HCT116 (cell line): ENCODE results near the gene RTN4. TPM values are rescaled to one million over a fixed set of nuclear protein-coding genes. Genes with fewer than 3 reads are reported as not detected.

Experiments
- ATAC-seq: fragments of 200-7000 bp; cut with Tn5 transposase; 2 replicates; pipeline ENCODE4 v1.9.1; 2020; ENCODE audit warnings: mild to moderate bottlenecking, moderate library complexity
- BruUV-seq: library from RNA; stranded (reverse); fragments of 400-500 nt; replicated peaks from 2 replicates; lab custom pipeline; 2021; lab: Mats Ljungman, UMichigan
- CTCF ChIA-PET: fragments of 300-600 bp; sonication (Branson Sonifier 250); formaldehyde crosslinking; loops from one replicate; lab custom pipeline; 2021; ENCODE audit warnings: antibody characterized with exemption; lab: Charles Lee
- POLR2A ChIA-PET: fragments of 300-600, 350-600 bp; sonication (Branson Sonifier 250); formaldehyde crosslinking; loops from one replicate; lab custom pipeline; 2021; ENCODE audit warnings: antibody characterized with exemption; lab: Charles Lee
- RAD21 ChIA-PET, 2 experiments: fragments of 300-600 bp; sonication (Branson Sonifier 250); formaldehyde crosslinking; loops; one replicate each; lab custom pipeline; 2023; ENCODE audit warnings: low total read pairs in 2 of 2; ENCODE audit not compliant: uncharacterized antibody in 2 of 2, unreplicated experiment in 2 of 2, low non-redundant PET in 1 of 2; lab: Charles Lee
- DNase-seq: peaks from one replicate; pipeline ENCODE4 v3.0.0-alpha.2; 2010; ENCODE audit warnings: low read depth, low spot score
- H2AFZ ChIP-seq: fragments of 200-600 bp; shearing (Covaris generic), sonication (generic); 2 replicates; pipeline ENCODE4 v1.6.1; 2017; ENCODE audit warnings: low read depth, mixed run types, mixed read lengths, antibody characterized with exemption, low read length; ENCODE audit not compliant: poor library complexity, severe bottlenecking
- H3K27ac ChIP-seq: 2 replicates; pipeline ENCODE4 v1.5.1; 2012; ENCODE audit warnings: low read depth, low read length
- H3K27me3 ChIP-seq: fragments of 200-600 bp; sonication (generic); 2 replicates; pipeline ENCODE4 v1.6.1; 2016; ENCODE audit warnings: mixed run types, low read length, mixed read lengths; ENCODE audit not compliant: insufficient read depth
- H3K36me3 ChIP-seq, 2 experiments: fragments of 200-500 bp in 1 of 2; fragments of 200-600 bp in 1 of 2; sonication (Bioruptor generic) in 1 of 2; sonication (generic) in 1 of 2; 2 replicates each; pipeline versions ENCODE4 v1.5.1 to v1.6.1; 2014 to 2016; ENCODE audit warnings: low read length in 2 of 2, inconsistent platforms in 1 of 2, mixed read lengths in 1 of 2, mixed run types in 1 of 2; ENCODE audit not compliant: insufficient read depth in 2 of 2, control insufficient read depth in 1 of 2
- H3K4me1 ChIP-seq, 2 experiments: fragments of 200-600 bp in 1 of 2; sonication (generic) in 1 of 2; 2 replicates each; pipeline versions ENCODE4 v1.5.1 to v1.6.1; 2012 to 2017; ENCODE audit warnings: low read length in 2 of 2, inconsistent platforms in 1 of 2, mild to moderate bottlenecking in 1 of 2, mixed read lengths in 1 of 2, mixed run types in 1 of 2, moderate library complexity in 1 of 2; ENCODE audit not compliant: insufficient read depth in 2 of 2, control insufficient read depth in 1 of 2
- H3K4me2 ChIP-seq: fragments of 200-600 bp; sonication (generic); 2 replicates; pipeline ENCODE4 v1.6.1; 2017; ENCODE audit warnings: mixed run types, low read length, mixed read lengths
- H3K4me3 ChIP-seq, 2 experiments: fragments of 200-600 bp in 1 of 2; sonication (generic) in 1 of 2; replicated peaks in 1 of 2; 2 replicates each; pipeline ENCODE4 v1.5.1; 2011 to 2016; ENCODE audit warnings: low read length in 2 of 2, control low read depth in 1 of 2, low read depth in 1 of 2, mild to moderate bottlenecking in 1 of 2, mixed read lengths in 1 of 2, mixed run types in 1 of 2
- H3K79me2 ChIP-seq: fragments of 200-600 bp; sonication (generic); 2 replicates; pipeline ENCODE4 v1.6.1; 2017; ENCODE audit warnings: mild to moderate bottlenecking, mixed run types, low read length, moderate library complexity, mixed read lengths; ENCODE audit not compliant: insufficient read depth
- H3K9ac ChIP-seq: fragments of 200-600 bp; sonication (generic); 2 replicates; pipeline ENCODE4 v1.6.1; 2016; ENCODE audit warnings: low read length, mixed read lengths
- H3K9me2 ChIP-seq: fragments of 200-600 bp; sonication (generic), shearing (Covaris generic); 2 replicates; pipeline ENCODE4 v1.6.1; 2017; ENCODE audit warnings: mixed run types, mild to moderate bottlenecking, moderate library complexity; ENCODE audit not compliant: insufficient read depth
- H3K9me3 ChIP-seq, 2 experiments: fragments of 200-500 bp in 1 of 2; fragments of 200-600 bp in 1 of 2; sonication (Bioruptor generic) in 1 of 2; sonication (generic) in 1 of 2; 2 replicates each; pipeline ENCODE4 v1.6.1; 2014 to 2017; ENCODE audit warnings: low read length in 2 of 2, mixed read lengths in 2 of 2, inconsistent platforms in 1 of 2, low read depth in 1 of 2, mild to moderate bottlenecking in 1 of 2, mixed run types in 1 of 2, moderate library complexity in 1 of 2; ENCODE audit not compliant: control insufficient read depth in 1 of 2, insufficient read depth in 1 of 2
- H4K20me1 ChIP-seq: fragments of 200-600 bp; sonication (generic), shearing (Covaris generic); 2 replicates; pipeline ENCODE4 v1.6.1; 2017; ENCODE audit warnings: mixed run types, mild to moderate bottlenecking, moderate library complexity; ENCODE audit not compliant: insufficient read depth
- CBX3 ChIP-seq: IDR thresholded peaks from 2 replicates; pipeline ENCODE4 v1.6.1; 2012; ENCODE audit warnings: low read depth
- CEBPB ChIP-seq: IDR thresholded peaks from 2 replicates; pipeline ENCODE4 v1.6.1; 2012; ENCODE audit warnings: low read depth
- EGR1 ChIP-seq: IDR thresholded peaks from 2 replicates; pipeline ENCODE4 v1.6.1; 2012; ENCODE audit warnings: low read depth
- FOSL1 ChIP-seq: IDR thresholded peaks from 2 replicates; pipeline ENCODE4 v1.6.1; 2012; ENCODE audit warnings: low read depth
- POLR2A ChIP-seq: IDR thresholded peaks from 2 replicates; pipeline ENCODE4 v1.7.0; 2011; ENCODE audit warnings: borderline replicate concordance; ENCODE audit not compliant: insufficient read depth, insufficient read length; ENCODE audit errors: extremely low read depth
- POLR2AphosphoS5 ChIP-seq: IDR thresholded peaks from 2 replicates; pipeline ENCODE4 v1.6.1; 2011; ENCODE audit warnings: mild to moderate bottlenecking, low read depth, low read length, moderate library complexity
- SIN3A ChIP-seq: IDR thresholded peaks from 2 replicates; pipeline ENCODE4 v1.6.1; 2012; ENCODE audit warnings: low read depth
- SP1 ChIP-seq: IDR thresholded peaks from 2 replicates; pipeline ENCODE4 v1.6.1; 2012; ENCODE audit warnings: low read depth
- SRF ChIP-seq: IDR thresholded peaks from 2 replicates; pipeline ENCODE4 v1.6.1; 2012; ENCODE audit warnings: low read depth
- TCF7L2 ChIP-seq: IDR thresholded peaks from 2 replicates; pipeline ENCODE4 v1.7.0; 2011; ENCODE audit warnings: borderline replicate concordance, inconsistent platforms; ENCODE audit not compliant: insufficient read depth, insufficient read length; ENCODE audit errors: extremely low read depth
- YY1 ChIP-seq: IDR thresholded peaks from 2 replicates; pipeline ENCODE4 v1.6.1; 2011; ENCODE audit warnings: low read length, low read depth, moderate library complexity, mild to moderate bottlenecking; ENCODE audit not compliant: insufficient replicate concordance; ENCODE audit errors: extremely low read depth
- ZFX ChIP-seq: fragments of 450-650 bp; IDR thresholded peaks from 2 replicates; pipeline ENCODE4 v1.6.1; 2017
- ZNF274 ChIP-seq: fragments of 200-500 bp; sonication (Bioruptor generic); IDR thresholded peaks from 2 replicates; pipeline ENCODE4 v1.6.1; 2014; ENCODE audit warnings: mild to moderate bottlenecking, low read depth, low read length, inconsistent platforms
- intact Hi-C: fragments of 100-400 bp; cut with micrococcal nuclease; formaldehyde crosslinking; loops from 2 replicates; pipeline ENCODE4 v1.10.0; 2022
- total RNA-seq: library from RNA; stranded (reverse); gene quantifications from one replicate; pipeline ENCODE4 v1.2.1, GENCODE V29; 2021; ENCODE audit not compliant: unreplicated experiment
- TF ChIP-seq, protein P1 (sequence below): IDR thresholded peaks from 2 replicates; pipeline ENCODE4 v1.6.1; 2012
- TF ChIP-seq, protein P2 (sequence below): IDR thresholded peaks from 2 replicates; pipeline ENCODE4 v1.6.1; 2012; ENCODE audit warnings: low read depth

The RTN4 gene
- total RNA-seq, 1 experiment from 2014 or later: 221 TPM

DNA sequence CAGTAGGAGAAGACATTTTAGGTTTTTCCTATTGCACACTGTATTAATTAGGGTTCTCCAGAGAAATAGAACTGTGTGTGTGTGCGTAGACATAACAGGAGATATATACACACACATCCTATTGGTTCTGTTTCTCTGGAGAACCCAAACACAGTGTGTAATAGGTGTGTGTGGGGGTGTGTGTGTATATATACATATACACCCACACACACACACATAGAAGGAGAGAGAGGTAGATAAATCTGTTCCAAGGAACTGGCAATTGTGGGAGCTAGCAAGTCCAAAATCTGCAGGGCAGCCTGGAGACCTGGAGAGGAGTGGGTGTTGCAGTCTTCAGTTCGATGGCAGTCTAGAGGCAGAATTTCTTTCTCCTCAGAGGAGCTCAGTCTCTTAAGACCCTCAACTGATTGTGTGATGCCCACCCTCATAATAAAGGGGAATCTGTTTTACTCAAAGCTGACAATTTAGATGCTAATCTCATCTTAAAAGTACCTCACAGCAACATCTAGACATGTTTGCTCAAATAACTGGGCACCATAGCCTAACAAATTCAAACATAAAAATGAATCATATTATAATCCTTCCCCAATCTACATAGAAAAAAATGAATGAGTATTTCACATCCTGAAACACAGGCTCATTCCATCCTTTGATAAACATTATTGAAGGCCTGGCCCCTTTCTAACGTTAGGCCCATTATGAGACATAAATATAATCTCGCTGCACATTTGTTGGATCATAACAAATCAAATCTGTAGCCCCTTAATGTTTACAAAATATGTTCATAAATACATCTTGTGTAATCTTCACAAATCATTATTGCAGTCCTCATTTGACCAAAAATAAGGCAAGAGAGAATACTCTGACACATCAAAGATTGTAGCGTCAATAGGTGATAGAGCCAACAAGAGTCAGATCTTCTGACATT, 35.1 kb upstream of the RTN4 start:
- TF ChIP-seq SIN3A: no peak
- no peak for TF ChIP-seq YY1
- no peak for TF ChIP-seq SRF
- TF ChIP-seq, protein P1, sequence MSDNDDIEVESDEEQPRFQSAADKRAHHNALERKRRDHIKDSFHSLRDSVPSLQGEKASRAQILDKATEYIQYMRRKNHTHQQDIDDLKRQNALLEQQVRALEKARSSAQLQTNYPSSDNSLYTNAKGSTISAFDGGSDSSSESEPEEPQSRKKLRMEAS: no peak
- no peak for TF ChIP-seq TCF7L2
- TF ChIP-seq EGR1: no peak
- POLR2A ChIA-PET: no interaction called here

DNA sequence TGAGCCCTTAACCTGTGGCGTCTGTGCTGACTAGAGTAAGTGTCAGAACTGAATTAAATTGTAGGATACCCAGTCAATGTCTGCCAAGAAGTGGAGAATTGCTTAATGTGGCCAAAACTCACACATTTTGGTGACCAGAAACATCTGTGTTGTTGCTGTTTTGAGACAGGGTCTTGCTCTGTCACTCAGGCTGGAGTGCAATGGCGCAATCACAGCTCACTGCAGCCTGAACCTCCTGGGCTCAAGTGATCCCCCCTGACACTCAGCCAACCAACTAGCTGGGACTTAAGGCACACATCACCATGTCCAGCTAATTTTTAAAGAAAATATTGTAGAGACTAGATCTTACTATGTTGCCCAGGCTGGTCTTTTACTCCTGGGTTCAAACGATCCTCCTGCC, 34.4 kb upstream of the RTN4 start:
- no peaks in the 10 kb centered on the region for H3K9me2 ChIP-seq
- ChIA-PET RAD21 (no interaction called here), CTCF (no interaction called here), POLR2A (no interaction called here)
- no peak for DNase-seq
- H4K20me1 ChIP-seq: no peaks in the 10 kb centered on the region
- H3K36me3 ChIP-seq: no peaks in the 10 kb centered on the region
- H2AFZ ChIP-seq: no peak overlapping the region
- BruUV-seq: no TSS peak
- no peak overlapping the region for H3K4me2 ChIP-seq
- no peak overlapping the region for H3K4me3 ChIP-seq
- H3K4me1 ChIP-seq: no peaks in the 10 kb centered on the region
- no peaks in the 10 kb centered on the region for H3K9me3 ChIP-seq
- TF ChIP-seq CEBPB (no peak), TCF7L2 (no peak), ZFX (no peak), ZNF274 (no peak), YY1 (no peak), POLR2A (no peak), SP1 (no peak), SRF (no peak), EGR1 (no peak), FOSL1 (no peak), POLR2AphosphoS5 (no peak), CBX3 (no peak)
- TF ChIP-seq, protein P2, sequence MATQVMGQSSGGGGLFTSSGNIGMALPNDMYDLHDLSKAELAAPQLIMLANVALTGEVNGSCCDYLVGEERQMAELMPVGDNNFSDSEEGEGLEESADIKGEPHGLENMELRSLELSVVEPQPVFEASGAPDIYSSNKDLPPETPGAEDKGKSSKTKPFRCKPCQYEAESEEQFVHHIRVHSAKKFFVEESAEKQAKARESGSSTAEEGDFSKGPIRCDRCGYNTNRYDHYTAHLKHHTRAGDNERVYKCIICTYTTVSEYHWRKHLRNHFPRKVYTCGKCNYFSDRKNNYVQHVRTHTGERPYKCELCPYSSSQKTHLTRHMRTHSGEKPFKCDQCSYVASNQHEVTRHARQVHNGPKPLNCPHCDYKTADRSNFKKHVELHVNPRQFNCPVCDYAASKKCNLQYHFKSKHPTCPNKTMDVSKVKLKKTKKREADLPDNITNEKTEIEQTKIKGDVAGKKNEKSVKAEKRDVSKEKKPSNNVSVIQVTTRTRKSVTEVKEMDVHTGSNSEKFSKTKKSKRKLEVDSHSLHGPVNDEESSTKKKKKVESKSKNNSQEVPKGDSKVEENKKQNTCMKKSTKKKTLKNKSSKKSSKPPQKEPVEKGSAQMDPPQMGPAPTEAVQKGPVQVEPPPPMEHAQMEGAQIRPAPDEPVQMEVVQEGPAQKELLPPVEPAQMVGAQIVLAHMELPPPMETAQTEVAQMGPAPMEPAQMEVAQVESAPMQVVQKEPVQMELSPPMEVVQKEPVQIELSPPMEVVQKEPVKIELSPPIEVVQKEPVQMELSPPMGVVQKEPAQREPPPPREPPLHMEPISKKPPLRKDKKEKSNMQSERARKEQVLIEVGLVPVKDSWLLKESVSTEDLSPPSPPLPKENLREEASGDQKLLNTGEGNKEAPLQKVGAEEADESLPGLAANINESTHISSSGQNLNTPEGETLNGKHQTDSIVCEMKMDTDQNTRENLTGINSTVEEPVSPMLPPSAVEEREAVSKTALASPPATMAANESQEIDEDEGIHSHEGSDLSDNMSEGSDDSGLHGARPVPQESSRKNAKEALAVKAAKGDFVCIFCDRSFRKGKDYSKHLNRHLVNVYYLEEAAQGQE: no peak
- TF ChIP-seq, protein P1: no peak
- no peak for ATAC-seq
- intact Hi-C loops: no loop called here
- H3K27ac ChIP-seq: no peak overlapping the region
- H3K79me2 ChIP-seq: no peaks in the 10 kb centered on the region
- H3K9ac ChIP-seq: no peak overlapping the region
- no peaks in the 10 kb centered on the region for H3K27me3 ChIP-seq

More for the DNA sequence above, 35.1 kb upstream of the RTN4 start:
- BruUV-seq: no TSS peak
- Histone ChIP-seq H3K4me1 (no peaks in the 10 kb centered on the region), H3K79me2 (no peaks in the 10 kb centered on the region), H4K20me1 (no peaks in the 10 kb centered on the region), H2AFZ (no peak overlapping the region), H3K4me3 (no peak overlapping the region), H3K9me2 (no peaks in the 10 kb centered on the region), H3K9me3 (no peaks in the 10 kb centered on the region), H3K36me3 (no peaks in the 10 kb centered on the region), H3K27me3 (no peaks in the 10 kb centered on the region), H3K27ac (no peak overlapping the region), H3K9ac (no peak overlapping the region), H3K4me2 (no peak overlapping the region)
- ChIA-PET CTCF (no interaction called here), RAD21 (no interaction called here)
- DNase-seq (no peak), ATAC-seq (no peak)
- intact Hi-C loops: no loop called here
